H9 (cell line): ENCODE results near the gene YPEL1. TPM values are rescaled to one million over a fixed set of nuclear protein-coding genes. Genes with fewer than 3 reads are reported as not detected.
A peak's percentile ranks its signal among the peaks of the same experiment; 100 is the strongest.

Experiments
- DNase-seq: peaks from one replicate; pipeline ENCODE4 v3.0.0-alpha.2; 2017
- H2AFZ ChIP-seq: one replicate; pipeline ENCODE4 v1.6.1; 2013; ENCODE audit warnings: mild to moderate bottlenecking, low read length, control low read depth, moderate library complexity
- H2AK5ac ChIP-seq: 2 replicates; pipeline ENCODE4 v1.6.1; 2013; ENCODE audit warnings: low read length, control low read depth, mixed read lengths; ENCODE audit not compliant: insufficient read length
- H2BK120ac ChIP-seq: one replicate; pipeline ENCODE4 v1.6.1; 2013; ENCODE audit warnings: low read depth, mild to moderate bottlenecking, low read length, control low read depth, inconsistent platforms; ENCODE audit not compliant: poor library complexity, severe bottlenecking
- H2BK12ac ChIP-seq: 2 replicates; pipeline ENCODE4 v1.6.1; 2013; ENCODE audit warnings: low read length, control low read depth, mixed read lengths, low read depth; ENCODE audit not compliant: insufficient read length
- H2BK15ac ChIP-seq: 2 replicates; pipeline ENCODE4 v1.6.1; 2013; ENCODE audit warnings: low read depth, low read length, control low read depth
- H2BK20ac ChIP-seq: one replicate; pipeline ENCODE4 v1.6.1; 2013; ENCODE audit warnings: low read depth, mild to moderate bottlenecking, low read length, control low read depth, inconsistent platforms; ENCODE audit not compliant: poor library complexity, severe bottlenecking
- H2BK5ac ChIP-seq: 2 replicates; pipeline ENCODE4 v1.6.1; 2013; ENCODE audit warnings: low read length, control low read depth, mixed read lengths; ENCODE audit not compliant: insufficient read length
- H3K14ac ChIP-seq: 2 replicates; pipeline ENCODE4 v1.6.1; 2013; ENCODE audit warnings: low read length, control low read depth; ENCODE audit not compliant: insufficient read depth
- H3K18ac ChIP-seq: 2 replicates; pipeline ENCODE4 v1.6.1; 2013; ENCODE audit warnings: low read depth, mild to moderate bottlenecking, mixed read lengths, low read length, control low read depth; ENCODE audit not compliant: insufficient read length
- H3K23ac ChIP-seq: 2 replicates; pipeline ENCODE4 v1.6.1; 2013; ENCODE audit warnings: low read length, control low read depth, mixed read lengths, low read depth; ENCODE audit not compliant: insufficient read length
- H3K23me2 ChIP-seq: 2 replicates; pipeline ENCODE4 v1.6.1; 2013; ENCODE audit warnings: low read depth, mild to moderate bottlenecking, mixed read lengths, low read length, control low read depth; ENCODE audit not compliant: insufficient read length, poor library complexity, severe bottlenecking
- H3K27ac ChIP-seq: 2 replicates; pipeline ENCODE4 v1.5.1; 2013; ENCODE audit warnings: low read length, control low read depth, mixed read lengths, low read depth; ENCODE audit not compliant: insufficient read length
- H3K27me3 ChIP-seq: 2 replicates; pipeline ENCODE4 v1.6.1; 2013; ENCODE audit warnings: low read length, control low read depth, inconsistent platforms; ENCODE audit not compliant: insufficient read depth
- H3K4ac ChIP-seq: 2 replicates; pipeline ENCODE4 v1.6.1; 2013; ENCODE audit warnings: low read depth, mild to moderate bottlenecking, control low read depth, inconsistent platforms, low read length, moderate library complexity
- H3K4me1 ChIP-seq: 2 replicates; pipeline ENCODE4 v1.6.1; 2013; ENCODE audit warnings: low read length, control low read depth, inconsistent platforms; ENCODE audit not compliant: insufficient read depth
- H3K4me2 ChIP-seq: 2 replicates; pipeline ENCODE4 v1.6.1; 2013; ENCODE audit warnings: low read length, control low read depth, mixed read lengths; ENCODE audit not compliant: insufficient read length, insufficient read depth
- H3K56ac ChIP-seq: 2 replicates; pipeline ENCODE4 v1.6.1; 2013; ENCODE audit warnings: low read depth, mild to moderate bottlenecking, mixed read lengths, low read length, control low read depth; ENCODE audit not compliant: insufficient read length
- H3K79me1 ChIP-seq: 2 replicates; pipeline ENCODE4 v1.6.1; 2013; ENCODE audit warnings: low read depth, mild to moderate bottlenecking, moderate library complexity, low read length, control low read depth, inconsistent platforms; ENCODE audit not compliant: insufficient read depth, poor library complexity, severe bottlenecking
- H3K79me2 ChIP-seq: 2 replicates; pipeline ENCODE4 v1.6.1; 2013; ENCODE audit warnings: low read length, control low read depth, inconsistent platforms; ENCODE audit not compliant: insufficient read depth
- H3K9ac ChIP-seq: 2 replicates; pipeline ENCODE4 v1.6.1; 2013; ENCODE audit warnings: low read length, control low read depth, mixed read lengths; ENCODE audit not compliant: insufficient read length; ENCODE audit errors: extremely low read depth
- H3K9me3 ChIP-seq: one replicate; pipeline ENCODE4 v1.6.1; 2013; ENCODE audit warnings: low read depth, low read length, inconsistent platforms; ENCODE audit not compliant: control insufficient read depth
- H3T11ph ChIP-seq: one replicate; pipeline ENCODE4 v1.6.1; 2013; ENCODE audit warnings: mild to moderate bottlenecking, low read length, control low read depth, inconsistent platforms
- H4K20me1 ChIP-seq: one replicate; pipeline ENCODE4 v1.6.1; 2013; ENCODE audit not compliant: control insufficient read depth, insufficient read length, insufficient read depth
- H4K5ac ChIP-seq: 2 replicates; pipeline ENCODE4 v1.6.1; 2013; ENCODE audit warnings: low read depth, mild to moderate bottlenecking, mixed read lengths, low read length, control low read depth; ENCODE audit not compliant: insufficient read length
- H4K8ac ChIP-seq: replicated peaks from 2 replicates; pipeline ENCODE4 v1.6.1; 2013; ENCODE audit warnings: low read length, control low read depth, mixed read lengths, low read depth; ENCODE audit not compliant: insufficient read length
- H4K91ac ChIP-seq: 2 replicates; pipeline ENCODE4 v1.6.1; 2013; ENCODE audit warnings: low read depth, mild to moderate bottlenecking, moderate library complexity, mixed read lengths, low read length, control low read depth; ENCODE audit not compliant: insufficient read length
- H3K27ac Mint-ChIP-seq, 3 experiments: 2 replicates in 2 of 3; 3 replicates in 1 of 3; pipeline ENCODE4 v1.8.0; 2020 to 2021; ENCODE audit warnings: mixed read lengths in 3 of 3, mild to moderate bottlenecking in 1 of 3, moderate library complexity in 1 of 3
- H3K27me3 Mint-ChIP-seq: 2 replicates; pipeline ENCODE4 v1.8.0; 2021; ENCODE audit warnings: low read depth, mild to moderate bottlenecking, moderate library complexity, mixed read lengths
- H3K36me3 Mint-ChIP-seq, 3 experiments: 2 replicates in 2 of 3; 3 replicates in 1 of 3; pipeline ENCODE4 v1.8.0; 2020 to 2021; ENCODE audit warnings: low read depth in 3 of 3, mixed read lengths in 3 of 3; ENCODE audit not compliant: insufficient read depth in 1 of 3
- H3K4me1 Mint-ChIP-seq, 2 experiments: 2 replicates each; pipeline ENCODE4 v1.8.0; 2020; ENCODE audit warnings: mixed read lengths in 2 of 2
- H3K4me3 Mint-ChIP-seq, 2 experiments: 2 replicates in 1 of 2; 3 replicates in 1 of 2; pipeline ENCODE4 v1.8.0; 2020 to 2021; ENCODE audit warnings: mild to moderate bottlenecking in 2 of 2, mixed read lengths in 2 of 2, moderate library complexity in 1 of 2
- H3K9me3 Mint-ChIP-seq, 2 experiments: 2 replicates in 1 of 2; 3 replicates in 1 of 2; pipeline ENCODE4 v1.8.0; 2020; ENCODE audit warnings: mild to moderate bottlenecking in 2 of 2, mixed read lengths in 2 of 2, moderate library complexity in 1 of 2
- WGBS: extraction: QIAGEN DNeasy Blood & Tissue Kit; methylation state at CpG from one replicate; pipeline ENCODE4 v1.1.7; 2013; ENCODE audit warnings: missing lambda C conversion rate, low lambda C conversion rate, mixed read lengths; ENCODE audit not compliant: insufficient read length; ENCODE audit errors: extremely low coverage; 5-methylcytosine and 5-hydroxymethylcytosine counted together
- total RNA-seq: library from RNA; stranded (reverse); gene quantifications from 2 replicates; pipeline ENCODE4 v1.2.1, GENCODE V29; 2021
- TF ChIP-seq, protein P1 (sequence below): fragments of 200-600 bp; sonication (generic); conservative IDR thresholded peaks from 3 replicates; pipeline ENCODE4 v1.8.0; 2021; ENCODE audit warnings: antibody characterized with exemption, mild to moderate bottlenecking

The YPEL1 gene
- total RNA-seq, 1 experiment from 2014 or later: 5.4 TPM

- H2BK5ac ChIP-seq: no peak overlapping the region
- H4K20me1 ChIP-seq: no peaks in the 10 kb centered on the region
- DNase-seq: no peak
- H4K5ac ChIP-seq: no peak overlapping the region
- Mint-ChIP-seq H3K9me3 (no peaks in the 10 kb centered on the region), H3K4me3 (no peak overlapping the region), H3K27me3 (no peaks in the 10 kb centered on the region), H3K36me3 (peaks cover 48 to 96% (median 90%) of the 10 kb centered on the region in 3 experiments; a peak in 6 of 7 replicates), H3K4me1 (no peaks in the 10 kb centered on the region), H3K27ac (0 out of 7 replicates have a peak overlapping the region, but pooled peaks of 1 of the 3 experiments have one; percentile 14)
- no peak overlapping the region for H3K18ac ChIP-seq
- no peak overlapping the region for H3K9ac ChIP-seq
- no peak overlapping the region for H2BK20ac ChIP-seq
- H3T11ph ChIP-seq: no peak overlapping the region
- H2AK5ac ChIP-seq: no peak overlapping the region
- no peak overlapping the region for H3K14ac ChIP-seq
- H2BK120ac ChIP-seq: no peak overlapping the region
- no peak overlapping the region for H2BK12ac ChIP-seq
- no peak overlapping the region for H2BK15ac ChIP-seq
- TF ChIP-seq, protein P1, sequence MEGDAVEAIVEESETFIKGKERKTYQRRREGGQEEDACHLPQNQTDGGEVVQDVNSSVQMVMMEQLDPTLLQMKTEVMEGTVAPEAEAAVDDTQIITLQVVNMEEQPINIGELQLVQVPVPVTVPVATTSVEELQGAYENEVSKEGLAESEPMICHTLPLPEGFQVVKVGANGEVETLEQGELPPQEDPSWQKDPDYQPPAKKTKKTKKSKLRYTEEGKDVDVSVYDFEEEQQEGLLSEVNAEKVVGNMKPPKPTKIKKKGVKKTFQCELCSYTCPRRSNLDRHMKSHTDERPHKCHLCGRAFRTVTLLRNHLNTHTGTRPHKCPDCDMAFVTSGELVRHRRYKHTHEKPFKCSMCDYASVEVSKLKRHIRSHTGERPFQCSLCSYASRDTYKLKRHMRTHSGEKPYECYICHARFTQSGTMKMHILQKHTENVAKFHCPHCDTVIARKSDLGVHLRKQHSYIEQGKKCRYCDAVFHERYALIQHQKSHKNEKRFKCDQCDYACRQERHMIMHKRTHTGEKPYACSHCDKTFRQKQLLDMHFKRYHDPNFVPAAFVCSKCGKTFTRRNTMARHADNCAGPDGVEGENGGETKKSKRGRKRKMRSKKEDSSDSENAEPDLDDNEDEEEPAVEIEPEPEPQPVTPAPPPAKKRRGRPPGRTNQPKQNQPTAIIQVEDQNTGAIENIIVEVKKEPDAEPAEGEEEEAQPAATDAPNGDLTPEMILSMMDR: no peak
- H3K4ac ChIP-seq: no peak overlapping the region
- H3K79me1 ChIP-seq: no peaks in the 10 kb centered on the region
- H3K27me3 ChIP-seq: no peaks in the 10 kb centered on the region
- no peak overlapping the region for H3K56ac ChIP-seq
- H3K23me2 ChIP-seq: no peaks in the 10 kb centered on the region
- no peak overlapping the region for H4K91ac ChIP-seq
- H2AFZ ChIP-seq: no peak overlapping the region
- no peaks in the 10 kb centered on the region for H3K4me1 ChIP-seq
- no peak overlapping the region for H3K4me2 ChIP-seq
- H3K27ac ChIP-seq: no peak overlapping the region
- no peaks in the 10 kb centered on the region for H3K79me2 ChIP-seq
- H3K23ac ChIP-seq: no peak overlapping the region
- H4K8ac ChIP-seq: no peak overlapping the region
- no peaks in the 10 kb centered on the region for H3K9me3 ChIP-seq
- WGBS: no CpG with 5 or more reads among the region's 1 CpG
These were observed 32.8 kb upstream of the YPEL1 start for GRCh38 chr22:21768435-21768834.
